Eye (tissue), 1 donor: ENCODE results near the gene GSG1L.

Experiments
- DNase-seq: peaks from one replicate; pipeline ENCODE4 v3.0.0-alpha.2; 2015

Gene GSG1L

DNA sequence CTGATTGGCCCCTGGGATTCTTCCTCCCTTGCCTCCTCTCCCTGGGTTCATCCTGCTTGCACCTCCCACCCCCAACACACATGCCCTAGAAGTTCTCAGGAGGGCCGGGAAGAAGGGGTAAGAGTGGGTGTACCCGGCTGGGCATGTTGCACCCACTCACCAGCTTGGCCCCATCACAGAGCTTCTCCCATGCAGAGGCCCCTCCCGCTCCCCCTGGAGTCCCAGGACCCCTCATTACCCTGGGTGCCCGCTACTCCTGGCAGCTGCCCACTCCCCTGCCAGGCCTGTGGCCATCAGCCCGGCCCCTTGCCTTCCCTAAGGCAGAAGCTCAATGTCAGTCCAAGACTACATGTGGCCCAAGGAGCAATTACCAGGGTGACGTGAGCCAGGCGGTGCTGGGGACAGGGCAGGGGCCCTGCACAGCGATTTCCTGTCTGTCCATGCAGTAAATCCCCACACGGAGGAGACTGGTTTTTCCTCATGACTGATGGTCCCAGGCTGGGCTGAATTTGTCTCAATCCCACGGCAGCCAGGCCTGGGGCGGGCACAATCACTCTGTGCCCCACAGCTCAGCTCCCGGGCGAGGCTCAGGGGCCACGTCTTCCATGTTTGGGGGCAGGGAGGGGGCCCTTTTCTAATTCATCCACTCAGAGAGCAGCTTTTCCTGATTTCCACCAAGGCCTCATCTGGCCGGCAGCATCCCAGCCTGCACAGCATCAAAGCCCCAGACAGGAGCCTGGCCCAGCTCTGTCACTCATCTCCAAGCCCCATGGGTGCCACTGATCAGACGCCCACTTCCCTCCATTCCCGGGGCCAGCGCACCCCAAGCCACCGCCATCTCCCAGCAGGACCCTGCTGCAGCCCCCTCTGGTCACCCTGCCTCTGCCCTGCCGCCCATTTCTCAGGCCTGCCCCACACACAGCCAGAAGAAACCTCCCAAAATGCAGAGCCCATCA is 278.9 kb downstream of the GSG1L start:
- DNase-seq, result no peak

DNA sequence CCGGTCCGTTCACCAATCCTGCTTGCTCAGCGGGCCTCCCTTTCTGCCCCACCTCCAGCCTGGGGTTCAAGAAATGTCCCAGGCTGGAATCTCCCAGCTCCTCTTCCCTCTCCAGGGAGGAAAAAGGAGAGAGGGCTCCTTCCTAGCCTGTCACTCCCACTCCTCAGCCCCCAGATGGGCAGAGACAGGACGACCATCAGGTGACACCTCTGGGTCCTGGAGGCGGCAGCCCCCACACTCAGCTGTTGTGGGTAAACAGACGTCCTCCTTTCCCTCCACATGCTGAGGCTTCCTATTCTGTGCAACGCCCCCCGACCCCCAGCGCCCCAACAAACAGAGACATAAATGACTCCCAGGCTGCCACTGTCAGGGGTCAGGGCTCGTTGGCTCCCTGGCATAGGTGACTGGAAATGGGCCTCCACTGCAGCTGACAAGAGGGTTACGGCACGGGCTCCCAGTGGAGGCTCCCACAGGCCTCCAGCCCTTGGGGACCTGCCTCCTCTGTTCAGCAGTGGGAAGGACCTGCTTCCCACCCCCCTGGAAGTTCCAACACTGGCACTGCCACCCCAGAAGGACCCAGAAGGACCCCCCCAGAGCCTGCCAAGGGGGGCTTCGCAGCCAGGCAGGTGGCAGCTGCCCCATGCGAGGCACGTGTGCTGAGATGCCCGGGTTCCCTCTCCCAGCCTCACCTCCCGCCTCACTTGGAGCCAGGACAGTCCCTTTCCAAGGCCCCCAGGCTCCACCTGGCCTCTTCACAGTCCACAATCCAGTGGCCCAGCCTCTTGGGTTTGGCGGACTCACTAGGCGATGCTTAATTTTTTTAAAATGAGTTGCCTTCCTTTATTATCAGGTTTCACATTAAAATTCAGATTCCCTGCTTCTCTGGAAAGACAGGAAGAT is 281.3 kb downstream of the GSG1L start:
- DNase-seq, result no peak

DNA sequence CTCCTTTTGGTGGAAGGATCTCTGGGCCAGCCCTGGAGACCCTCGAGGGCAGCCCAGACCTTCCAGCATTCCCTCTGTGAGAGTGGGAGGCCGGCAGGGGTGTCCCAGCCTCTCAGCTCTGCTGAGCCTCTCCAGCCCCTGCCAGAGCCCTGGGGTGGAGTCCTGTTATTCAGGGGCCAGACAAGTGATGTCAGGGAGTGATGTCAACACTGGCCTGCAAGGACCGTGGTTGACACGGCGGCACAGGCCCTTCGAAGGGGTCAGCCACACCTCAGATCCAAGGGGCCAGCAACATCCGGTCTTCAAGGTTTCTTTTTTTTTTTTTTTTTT is 282.4 kb downstream of the GSG1L start:
- no peak for DNase-seq

DNA sequence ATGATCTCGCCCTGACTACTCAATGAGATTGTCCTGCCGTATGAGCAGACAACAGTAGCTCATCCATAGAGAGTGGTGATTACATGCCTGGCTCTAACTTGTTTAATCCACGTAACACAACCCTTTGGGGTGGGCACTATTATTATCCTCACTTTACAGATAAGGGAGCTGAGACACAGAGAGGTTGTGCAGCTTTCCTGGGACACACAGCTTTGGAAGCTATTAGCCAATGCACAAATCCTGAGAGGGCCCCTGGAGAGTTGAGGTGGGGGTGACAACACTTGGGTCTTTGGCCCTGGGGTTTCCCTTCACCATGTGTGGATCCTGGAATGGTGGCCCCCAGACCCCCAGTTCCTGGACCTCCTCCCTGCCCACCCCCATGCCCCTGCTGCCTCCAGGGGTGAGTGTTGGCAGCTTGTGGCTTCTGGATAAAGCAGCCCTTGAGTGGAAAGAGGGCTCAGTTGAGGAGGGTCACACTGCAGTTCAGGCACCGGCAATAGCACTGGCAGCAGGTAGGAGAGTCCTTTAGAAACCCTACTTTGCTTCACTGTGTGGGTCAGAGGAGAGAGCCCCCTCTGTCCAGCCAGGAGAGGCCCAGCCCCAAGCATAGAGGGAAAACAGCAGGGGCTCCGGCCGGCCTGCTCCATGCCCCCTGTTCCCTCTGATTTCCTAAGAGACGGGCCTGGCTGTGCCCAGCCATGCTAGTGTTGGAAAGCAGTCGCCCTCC is 282.9 kb downstream of the GSG1L start:
- no peak for DNase-seq

DNA sequence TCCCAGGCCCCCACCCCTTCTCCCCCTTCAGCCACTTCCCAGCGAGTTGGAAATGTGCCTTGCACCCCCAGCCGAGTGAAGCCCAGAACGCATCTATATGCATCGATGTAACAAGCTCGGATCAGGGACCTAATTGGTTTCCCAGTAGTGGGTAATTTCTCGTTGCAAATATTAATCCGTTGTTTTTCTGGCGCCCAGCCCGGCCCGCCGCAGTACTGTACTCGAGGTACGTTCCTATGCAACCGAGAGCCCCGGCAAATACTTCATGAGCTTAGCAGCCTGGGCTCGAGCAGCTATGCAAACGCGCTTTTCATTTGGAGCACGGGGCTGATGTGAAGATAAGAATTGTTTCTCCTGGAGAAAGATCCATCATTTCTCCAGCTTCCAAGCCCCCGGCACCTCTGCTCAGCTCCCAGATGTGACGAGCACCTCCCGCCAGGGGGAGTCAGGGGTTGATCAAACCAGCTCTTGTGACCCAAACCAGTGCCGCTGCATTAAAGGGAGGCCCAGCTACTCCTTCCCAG is 283.8 kb downstream of the GSG1L start:
- peak; percentile 82 for DNase-seq

DNA sequence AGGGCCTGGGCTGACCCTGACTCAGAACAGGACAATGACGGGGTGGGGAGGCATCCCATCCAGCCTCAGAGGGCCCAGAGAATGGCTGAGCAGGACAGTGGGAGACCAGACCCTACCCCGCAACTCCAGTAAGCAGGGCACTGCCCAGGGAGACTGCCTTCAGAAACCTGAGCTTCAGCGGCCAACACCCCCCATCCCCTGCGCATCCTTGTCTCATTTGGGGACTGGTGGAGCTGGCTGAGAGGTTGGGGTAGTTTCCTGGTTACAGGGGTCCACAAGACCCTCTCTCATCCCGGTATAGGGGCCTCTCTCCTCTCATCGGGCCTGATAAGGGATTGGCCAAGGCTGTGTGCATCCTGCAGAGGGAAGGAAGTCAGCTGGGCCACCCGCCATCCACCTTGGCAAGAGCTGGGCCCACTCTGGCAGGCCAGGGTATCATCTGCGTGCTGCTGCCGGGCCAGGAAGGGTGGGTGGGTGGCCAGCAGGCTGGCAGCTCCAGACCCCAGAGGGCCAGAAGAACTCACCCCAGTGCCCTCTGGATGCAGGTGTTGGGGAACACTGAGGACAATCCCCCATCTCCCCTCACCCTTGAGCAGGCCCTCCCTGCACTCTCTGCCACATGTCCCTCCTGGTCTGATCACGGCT is 284.5 kb downstream of the GSG1L start:
- no peak for DNase-seq

DNA sequence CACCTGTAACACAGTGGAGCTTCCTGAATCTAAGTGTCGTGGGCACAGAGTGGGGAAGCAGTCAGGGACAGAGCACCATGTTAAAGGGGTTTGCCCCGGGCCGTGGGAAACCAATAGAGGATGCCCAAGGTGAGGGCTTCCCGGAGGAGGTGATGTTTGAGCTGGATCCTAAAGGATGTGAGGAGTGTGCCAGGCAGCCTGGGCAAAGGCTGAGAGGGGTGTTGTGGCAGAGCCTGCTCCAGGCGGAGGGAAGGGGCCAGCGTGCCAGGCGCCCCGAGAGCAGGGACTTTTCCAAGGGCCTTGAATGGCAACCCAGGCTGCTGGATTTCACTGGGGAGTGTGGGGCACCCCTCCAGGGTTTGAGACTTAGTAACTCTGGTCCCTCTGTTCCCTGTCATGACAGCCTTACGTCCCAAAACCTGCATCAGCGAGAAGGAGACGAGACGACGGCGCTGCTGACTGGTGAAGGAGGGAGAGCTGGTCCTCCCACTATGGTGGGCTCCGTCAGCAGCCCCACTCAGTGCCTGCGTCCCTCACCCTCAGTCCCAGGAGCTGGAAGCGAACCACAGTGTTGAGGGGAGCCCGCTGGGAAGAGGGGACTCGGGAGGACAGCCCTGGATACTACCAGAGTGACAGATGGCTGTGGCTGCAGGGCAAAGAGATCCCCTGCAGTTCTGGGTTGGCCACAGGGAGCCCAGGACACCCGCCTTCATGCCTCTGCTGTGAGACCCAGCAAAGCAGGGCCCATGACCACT is 285.2 kb downstream of the GSG1L start:
- no peak for DNase-seq

DNA sequence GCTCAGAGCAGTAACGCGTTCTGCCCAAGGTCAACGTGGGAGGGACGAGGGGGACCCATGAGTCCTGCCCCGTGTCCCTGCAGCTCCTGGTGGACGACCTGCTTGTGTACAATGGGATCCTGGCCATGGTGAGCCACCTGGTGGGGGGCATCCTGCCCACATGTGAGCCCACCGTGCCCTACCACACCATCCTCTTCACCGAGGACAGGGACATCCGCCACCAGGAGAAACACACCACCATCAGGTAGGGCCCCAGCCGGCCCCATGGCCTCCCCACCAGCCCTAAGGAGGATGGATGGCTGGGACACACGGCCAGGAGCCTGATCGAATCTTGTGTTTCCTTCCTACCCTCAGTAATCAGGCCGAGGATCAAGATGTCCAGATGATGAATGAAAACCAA is 286.0 kb downstream of the GSG1L start:
- no peak for DNase-seq

DNA sequence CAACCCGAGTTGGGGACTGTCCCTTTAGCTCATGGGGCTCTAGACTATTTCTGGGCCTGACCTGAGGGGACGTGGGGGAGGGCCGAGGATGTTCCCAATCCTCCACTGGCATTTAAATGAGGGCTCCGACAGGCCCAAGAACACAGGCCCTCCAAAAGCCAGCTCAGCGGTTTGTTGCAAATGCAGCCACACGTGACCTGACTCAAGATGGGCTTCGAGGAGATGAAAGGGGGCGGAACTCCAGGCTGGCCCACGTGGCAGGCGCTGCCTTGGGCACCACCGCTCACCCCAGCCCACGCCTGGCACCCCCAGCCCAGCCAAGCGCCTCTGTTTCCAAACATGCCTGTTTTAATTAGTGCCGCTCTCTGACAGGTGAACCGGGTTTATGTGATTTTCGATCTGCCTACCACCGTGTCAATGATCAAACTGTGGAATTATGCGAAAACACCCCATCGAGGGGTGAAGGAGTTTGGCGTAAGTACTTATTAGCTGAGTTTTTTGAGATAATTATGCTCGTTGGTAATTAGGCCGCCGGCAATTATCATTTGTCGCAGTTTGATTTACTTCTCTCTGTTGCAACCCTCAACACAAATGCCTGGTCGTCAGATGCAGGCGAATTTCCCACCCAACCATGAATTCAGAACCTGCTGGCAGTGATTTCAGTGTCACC is 286.8 kb downstream of the GSG1L start:
- no peak for DNase-seq

DNA sequence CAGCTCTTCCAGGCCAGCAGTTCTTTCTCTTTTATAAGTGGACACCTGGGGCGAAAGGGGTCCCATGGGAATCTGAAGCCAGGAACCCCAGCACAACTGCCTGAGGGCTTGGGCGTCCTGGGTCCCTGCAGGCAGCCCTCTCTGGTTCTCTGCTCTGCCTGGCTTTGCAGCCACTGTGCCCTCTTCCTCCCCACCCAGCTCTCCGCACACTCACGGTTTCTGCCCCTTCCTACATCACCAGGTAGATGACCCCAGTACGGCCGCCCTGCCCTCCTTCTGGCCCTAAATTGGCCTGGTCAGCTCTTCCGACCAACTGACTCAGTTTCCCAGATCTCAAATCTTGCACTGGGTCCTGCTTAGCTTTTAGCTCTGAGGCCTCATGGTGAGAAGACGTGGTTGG is 288.3 kb downstream of the GSG1L start:
- DNase-seq, result no peak

DNA sequence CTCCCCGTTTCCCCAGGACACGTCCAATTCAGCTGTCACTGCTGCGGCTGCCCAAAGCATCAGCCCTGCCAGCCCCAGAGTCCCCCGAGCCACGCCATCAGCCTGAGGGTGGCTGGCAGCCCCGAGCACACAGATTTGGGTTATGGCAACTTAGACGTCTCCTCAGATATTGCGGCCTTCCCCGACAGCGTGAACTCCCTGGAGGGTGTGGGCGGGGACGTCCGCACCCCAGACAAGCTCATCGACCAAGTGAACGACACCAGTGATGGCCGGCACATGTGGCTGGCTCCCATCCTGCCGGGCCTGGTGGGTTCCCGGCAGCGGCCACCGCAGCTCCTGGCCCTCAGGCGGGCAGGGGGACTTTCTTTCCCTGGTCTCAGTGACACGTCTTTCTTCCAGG is 288.7 kb downstream of the GSG1L start:
- DNase-seq, result no peak

DNA sequence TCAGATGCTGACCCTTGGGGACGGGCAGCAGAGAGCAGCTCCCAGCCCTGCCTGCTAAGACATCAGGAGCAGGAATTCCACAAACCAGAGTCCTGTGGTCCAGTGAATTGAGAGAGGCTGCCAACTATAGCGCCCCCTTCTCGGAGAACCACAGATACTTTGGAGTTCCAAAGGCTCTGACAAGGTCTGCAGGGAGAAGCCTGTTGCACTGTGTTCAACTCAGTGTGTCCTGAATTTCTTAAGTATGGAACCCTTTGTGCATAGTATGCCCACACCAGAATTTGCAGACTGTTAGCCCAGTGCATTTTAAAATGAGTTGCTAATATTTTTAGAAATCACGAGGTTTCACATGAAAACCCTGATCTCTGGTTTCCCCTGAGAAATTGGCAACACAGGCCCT is 290.2 kb downstream of the GSG1L start:
- DNase-seq, result no peak

DNA sequence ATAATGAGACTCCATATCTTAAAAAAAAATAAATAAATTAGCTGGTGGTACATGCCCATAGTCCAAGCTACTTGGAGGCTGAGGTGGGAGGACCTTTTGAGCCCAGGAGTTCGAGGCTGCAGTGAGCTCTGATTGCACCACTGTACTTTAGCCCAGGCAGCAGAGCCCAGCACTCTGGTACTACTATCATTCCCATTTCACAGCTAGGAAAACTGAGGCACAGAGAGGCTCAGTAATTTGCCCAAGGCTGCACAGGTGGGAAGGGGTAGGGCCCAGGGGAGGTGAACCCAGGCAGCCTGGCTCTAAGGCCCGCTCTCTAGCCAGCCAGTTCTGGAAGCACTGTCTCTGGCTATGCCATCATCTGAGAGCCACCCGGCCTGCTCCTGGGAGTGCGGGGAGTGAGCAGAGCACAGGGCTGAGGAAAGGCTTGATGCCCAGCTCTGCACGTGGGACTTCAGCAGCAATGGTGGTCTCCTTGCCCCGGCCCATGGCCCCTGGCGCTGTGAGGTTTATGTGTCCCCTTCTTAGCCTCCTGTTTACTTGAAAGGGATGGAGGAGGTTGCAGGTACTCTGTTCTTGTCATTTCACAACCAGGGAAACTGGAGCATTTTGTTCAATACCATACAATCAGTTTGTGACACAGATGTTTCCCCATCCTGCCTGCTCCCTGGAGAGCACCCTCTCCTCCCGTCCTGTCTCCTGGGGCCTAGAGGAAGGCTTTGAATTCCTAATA is 291.3 kb downstream of the GSG1L start:
- DNase-seq, result no peak

DNA sequence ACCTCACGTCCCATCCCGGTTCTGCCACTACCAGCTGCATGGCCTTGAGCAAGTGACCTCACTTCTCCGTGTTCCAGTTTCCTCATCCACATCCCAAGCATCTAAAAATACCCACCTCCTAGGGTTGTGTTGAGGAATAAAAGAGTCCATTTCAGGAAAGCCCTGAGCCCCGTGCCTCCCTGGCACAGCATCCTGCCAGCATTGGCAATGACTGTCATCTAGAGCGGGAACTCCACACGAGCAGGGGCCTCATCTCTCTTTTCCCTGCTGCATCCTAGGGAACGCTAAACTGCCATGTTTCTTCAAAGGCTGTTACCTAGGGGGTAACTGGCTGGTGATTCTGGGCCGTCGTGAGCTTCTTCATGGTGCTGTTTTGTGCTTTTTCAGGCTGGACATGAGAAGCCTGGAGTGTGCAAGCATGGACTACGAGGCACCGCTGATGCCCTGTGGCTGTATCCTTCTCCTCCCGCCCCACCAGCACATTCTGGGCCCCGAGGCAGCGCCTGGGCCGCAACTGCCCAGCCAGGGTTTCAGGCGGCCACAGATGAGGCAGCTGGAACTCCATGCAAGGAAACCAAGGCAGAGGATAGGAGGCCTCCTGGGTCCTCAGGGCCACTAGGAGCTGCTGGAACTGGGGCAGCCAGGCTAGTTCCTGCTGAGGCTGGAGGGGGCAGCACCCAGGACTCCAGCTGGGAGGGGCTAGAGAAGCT is 292.2 kb downstream of the GSG1L start:
- no peak for DNase-seq

DNA sequence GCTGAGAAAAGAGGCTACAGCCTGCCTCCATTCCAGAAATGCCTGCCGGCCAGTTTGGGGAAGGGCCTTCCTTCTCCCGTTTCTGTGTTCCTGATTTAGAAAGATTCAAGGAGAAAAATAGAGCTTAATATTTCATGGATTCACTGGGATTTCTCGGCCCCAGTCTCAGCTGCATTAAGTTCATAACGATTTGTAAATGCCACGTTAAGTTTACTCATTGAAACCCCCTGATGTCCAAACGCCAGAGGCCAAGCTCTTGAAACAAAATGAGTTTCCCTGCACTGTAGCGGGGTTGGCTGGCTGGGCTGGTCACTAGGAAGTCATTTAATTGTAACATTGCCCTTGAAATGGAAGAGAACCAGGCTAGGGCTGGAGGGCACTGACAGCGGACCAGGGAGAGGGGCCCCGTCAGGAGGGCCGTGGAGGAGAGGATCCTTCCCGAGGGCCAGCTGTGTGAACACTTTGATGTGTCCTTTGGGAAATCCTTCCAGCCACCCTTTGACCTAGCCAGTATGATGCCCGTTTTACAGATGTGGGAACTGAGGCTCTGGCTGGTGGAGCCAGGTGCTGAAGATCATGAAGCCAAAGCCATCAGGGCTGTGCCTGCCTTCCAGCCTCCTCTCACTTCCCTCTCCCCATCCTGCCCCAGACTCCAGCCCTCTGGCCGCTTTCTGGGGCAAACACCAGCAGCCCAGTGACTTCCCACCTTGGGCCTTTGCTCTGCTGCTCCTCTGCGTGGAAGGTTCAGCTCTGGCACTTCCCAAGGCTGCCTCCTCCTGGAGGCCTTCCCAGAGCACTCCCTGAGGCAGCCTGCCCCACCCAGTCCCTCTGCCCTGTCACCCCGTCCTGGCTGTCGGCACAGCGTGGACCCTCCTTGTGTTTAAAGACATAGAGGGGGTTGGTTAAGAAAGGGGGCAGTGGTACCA is 293.0 kb downstream of the GSG1L start:
- no peak for DNase-seq

DNA sequence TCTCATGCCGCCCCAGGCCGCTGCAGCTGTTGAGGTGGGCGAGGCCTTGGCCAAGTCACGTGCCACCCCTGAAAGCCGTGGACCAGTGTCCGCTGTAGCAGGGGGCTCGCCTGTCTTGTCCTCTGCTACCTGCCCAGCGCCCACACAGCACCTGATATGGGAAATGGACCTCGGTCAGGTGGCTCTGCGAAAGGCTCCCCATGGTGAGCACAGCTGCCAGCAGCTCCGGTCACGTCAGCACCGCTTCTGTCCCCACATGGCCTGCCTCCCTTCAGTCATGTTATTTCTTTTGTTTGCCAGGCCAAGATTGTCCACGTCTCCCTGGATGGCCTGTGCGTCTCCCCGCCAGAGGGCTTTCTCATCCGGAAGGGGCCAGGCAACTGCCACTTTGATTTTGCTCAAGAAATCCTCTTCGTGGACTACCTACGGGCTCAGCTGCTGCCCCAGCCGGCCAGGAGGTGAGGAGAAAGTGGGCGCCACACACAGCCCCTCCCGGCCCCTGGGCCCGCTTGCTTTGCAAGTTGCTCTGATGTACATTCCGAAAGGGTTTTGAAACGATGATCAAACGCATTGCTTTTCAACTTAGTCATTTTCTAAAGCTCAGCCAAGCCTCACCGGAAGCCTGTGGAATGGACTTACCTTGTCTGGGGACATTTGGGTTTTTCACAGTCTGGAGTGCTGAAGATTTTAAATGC is 293.8 kb downstream of the GSG1L start:
- DNase-seq, result peak; percentile 81

DNA sequence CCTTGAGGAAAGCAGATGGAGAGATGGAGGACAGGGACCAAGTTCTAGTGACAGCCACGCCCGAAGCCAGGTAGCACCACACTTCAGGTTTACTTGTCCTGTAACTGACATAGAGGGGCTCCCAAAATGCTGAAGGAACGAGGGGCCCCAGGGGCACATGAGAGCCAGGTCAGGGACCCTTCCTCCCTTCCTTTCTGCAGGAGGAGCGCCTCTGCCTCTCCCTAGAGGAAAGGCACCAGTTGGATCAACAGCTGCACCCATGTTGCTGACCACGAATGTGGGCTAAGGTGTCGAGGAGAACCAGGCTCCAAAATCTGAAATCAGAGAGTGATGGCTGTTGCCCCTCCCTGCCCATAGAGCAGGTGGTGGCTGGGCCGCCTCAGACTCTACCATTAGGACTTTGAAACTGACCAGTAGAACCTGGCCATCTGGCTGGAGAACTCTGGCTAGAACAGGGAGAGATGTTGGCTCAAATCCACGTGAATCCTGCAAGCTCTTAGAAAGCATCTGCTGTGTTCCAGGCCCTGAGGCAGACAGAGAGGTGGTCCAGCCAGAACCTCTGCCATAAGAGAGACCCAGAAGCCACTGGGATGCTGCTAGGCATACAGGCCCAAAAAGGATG is 294.8 kb downstream of the GSG1L start:
- no peak for DNase-seq
